ENCODE results near the gene AK2.
A peak's percentile ranks its signal among the peaks of the same experiment; 100 is the strongest.

DNA sequence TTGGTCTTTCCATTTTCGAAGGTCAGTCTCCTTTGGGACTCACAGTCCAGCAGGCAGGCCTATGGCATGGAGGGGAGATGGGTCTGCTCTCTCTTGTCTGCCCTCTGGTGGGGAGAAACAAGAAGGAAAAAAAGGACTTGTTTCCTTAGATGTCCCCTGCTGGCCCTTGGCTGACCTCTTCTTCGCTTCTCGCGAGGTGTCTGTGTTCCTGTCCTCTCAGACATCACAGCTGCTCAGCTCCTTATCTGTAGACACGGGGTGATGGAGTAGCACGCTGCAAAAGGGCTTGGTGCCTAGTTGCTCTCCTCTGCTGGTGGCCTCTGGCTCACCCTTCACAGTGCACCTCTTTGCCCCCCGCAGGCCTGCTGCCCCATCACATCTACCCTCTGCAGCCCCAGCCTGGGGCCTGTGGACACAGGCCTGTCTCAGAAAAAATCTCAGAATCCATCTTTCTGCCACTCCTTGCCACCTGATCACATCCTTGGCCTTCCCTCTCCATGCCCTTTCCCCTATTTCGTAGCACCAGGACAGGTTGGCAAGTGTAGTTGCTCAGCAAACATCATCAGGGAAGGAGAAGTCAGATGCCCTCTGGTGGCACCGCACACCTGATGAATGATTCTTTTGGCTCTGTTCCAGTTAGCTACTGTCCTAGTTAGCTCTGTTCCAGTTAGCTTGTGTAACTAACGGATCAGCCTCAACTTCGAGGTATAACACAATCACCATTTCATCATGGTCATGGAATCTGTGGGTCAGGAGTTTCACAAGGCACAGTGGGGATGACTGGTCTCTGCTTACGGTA lies 18.7 kb upstream of the AK2 start:
- peak; percentile 73 to 84 for TF ChIP-seq CTCF (conservative IDR thresholded peaks at IDR 0.05 in 1 of 2, IDR thresholded peaks at IDR 0.05 in 1 of 2; ENCODE audit: low read depth in 1 of 2, low read length in 2 of 2)
- no peak for TF ChIP-seq EZH2 (IDR thresholded peaks at IDR 0.05; ENCODE audit: low read length, missing control alignments)

Measured in fibroblast of lung (primary cell).